Smooth muscle cell (in vitro differentiated cells): ENCODE data around the gene CYFIP1. TPM values are rescaled to one million over a fixed set of nuclear protein-coding genes. Genes with fewer than 3 reads are reported as not detected.
"Not testable (repeated sequence)": the region's sequence is repeated elsewhere in the genome, so short reads cannot be mapped to it uniquely, and the experiment has no call there.

Source experiments
- DNase-seq: peaks from one replicate; lab custom pipeline; 2025; ENCODE audit not compliant: unreplicated experiment; lab: John Stamatoyannopoulos, UW
- H2AFZ ChIP-seq: fragments of 200-600 bp; sonication (generic); 2 replicates; pipeline ENCODE4 v1.6.0; 2016; ENCODE audit warnings: antibody characterized with exemption, low read depth, mild to moderate bottlenecking
- H3F3A ChIP-seq: fragments of 200-600 bp; sonication (generic); 2 replicates; pipeline ENCODE4 v1.6.0; 2017; ENCODE audit warnings: antibody characterized with exemption, low read depth
- H3K27ac ChIP-seq: fragments of 200-600 bp; sonication (generic); 2 replicates; pipeline ENCODE4 v1.5.1; 2016; ENCODE audit warnings: low read depth, mild to moderate bottlenecking
- H3K27me3 ChIP-seq: fragments of 200-600 bp; sonication (generic); 2 replicates; pipeline ENCODE4 v1.6.1; 2016; ENCODE audit warnings: low read depth, mild to moderate bottlenecking
- H3K36me3 ChIP-seq: fragments of 200-600 bp; sonication (generic); 2 replicates; pipeline ENCODE4 v1.5.1; 2016; ENCODE audit warnings: low read depth
- H3K4me1 ChIP-seq: fragments of 200-600 bp; sonication (generic); 2 replicates; pipeline ENCODE4 v1.5.1; 2016; ENCODE audit warnings: low read depth
- H3K4me2 ChIP-seq: fragments of 200-600 bp; sonication (generic); 2 replicates; pipeline ENCODE4 v1.6.0; 2016; ENCODE audit warnings: mild to moderate bottlenecking
- H3K4me3 ChIP-seq: fragments of 200-600 bp; sonication (generic); 2 replicates; pipeline ENCODE4 v1.5.1; 2016; ENCODE audit warnings: mild to moderate bottlenecking
- H3K79me2 ChIP-seq: fragments of 200-600 bp; sonication (generic); 2 replicates; pipeline ENCODE4 v1.6.0; 2016; ENCODE audit warnings: low read depth, mild to moderate bottlenecking
- H3K9ac ChIP-seq: fragments of 200-600 bp; sonication (generic); 2 replicates; pipeline ENCODE4 v1.6.0; 2016; ENCODE audit warnings: low read depth
- H3K9me3 ChIP-seq: fragments of 200-600 bp; sonication (generic); replicated peaks from 2 replicates; pipeline ENCODE4 v1.5.1; 2016; ENCODE audit warnings: low read depth
- H4K20me1 ChIP-seq: fragments of 200-600 bp; sonication (generic); 2 replicates; pipeline ENCODE4 v1.6.0; 2016; ENCODE audit warnings: low read depth
- WGBS: methylation state at CpG from one replicate; pipeline ENCODE4 v1.1.7; 2016; ENCODE audit warnings: low lambda C conversion rate; 5-methylcytosine and 5-hydroxymethylcytosine counted together
- polyA plus RNA-seq: library from polyadenylated mRNA; unstranded; fragments of >200 nt; fragmentation: Nextera tagmentation; extraction: Ambion mirVana; gene quantifications from 2 replicates; pipeline ENCODE4 v1.2.1, GENCODE V29; 2016
- total RNA-seq: library from RNA; depleted of rRNA; stranded (reverse); fragments of >200 nt; gene quantifications from 2 replicates; pipeline ENCODE4 v1.2.3, GENCODE V29; 2014
- TF ChIP-seq, protein P1 (sequence below): fragments of 200-600 bp; sonication (generic); IDR thresholded peaks from 2 replicates; pipeline ENCODE4 v1.5.1; 2017; ENCODE audit warnings: borderline replicate concordance, mild to moderate bottlenecking, antibody characterized with exemption; ENCODE audit not compliant: insufficient read depth, poor library complexity, severe bottlenecking

Gene CYFIP1
- total and polyA plus RNA-seq, 2 experiments from 2014 or later = 65.2 to 67.6 TPM

DNA sequence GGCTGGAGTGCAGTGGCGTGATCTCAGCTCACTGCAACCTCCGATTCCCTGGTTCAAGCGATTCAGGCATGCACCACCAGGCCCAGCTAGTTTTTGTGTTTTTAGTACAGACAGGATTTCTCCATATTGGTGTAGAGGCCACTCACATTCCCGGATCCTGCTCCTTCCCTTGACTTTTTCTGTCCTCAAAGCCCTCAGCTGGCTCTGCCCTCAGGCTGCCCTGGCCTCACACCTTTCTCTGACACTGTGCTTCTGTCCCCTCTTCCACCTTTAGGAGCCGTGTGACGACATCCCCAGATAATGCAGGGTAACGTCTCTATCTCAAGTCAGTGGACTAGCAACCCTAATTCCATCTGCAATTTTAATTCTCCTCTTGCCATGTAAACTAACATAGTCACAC is 8.6 kb upstream of the CYFIP1 start:
- TF ChIP-seq, protein P1, sequence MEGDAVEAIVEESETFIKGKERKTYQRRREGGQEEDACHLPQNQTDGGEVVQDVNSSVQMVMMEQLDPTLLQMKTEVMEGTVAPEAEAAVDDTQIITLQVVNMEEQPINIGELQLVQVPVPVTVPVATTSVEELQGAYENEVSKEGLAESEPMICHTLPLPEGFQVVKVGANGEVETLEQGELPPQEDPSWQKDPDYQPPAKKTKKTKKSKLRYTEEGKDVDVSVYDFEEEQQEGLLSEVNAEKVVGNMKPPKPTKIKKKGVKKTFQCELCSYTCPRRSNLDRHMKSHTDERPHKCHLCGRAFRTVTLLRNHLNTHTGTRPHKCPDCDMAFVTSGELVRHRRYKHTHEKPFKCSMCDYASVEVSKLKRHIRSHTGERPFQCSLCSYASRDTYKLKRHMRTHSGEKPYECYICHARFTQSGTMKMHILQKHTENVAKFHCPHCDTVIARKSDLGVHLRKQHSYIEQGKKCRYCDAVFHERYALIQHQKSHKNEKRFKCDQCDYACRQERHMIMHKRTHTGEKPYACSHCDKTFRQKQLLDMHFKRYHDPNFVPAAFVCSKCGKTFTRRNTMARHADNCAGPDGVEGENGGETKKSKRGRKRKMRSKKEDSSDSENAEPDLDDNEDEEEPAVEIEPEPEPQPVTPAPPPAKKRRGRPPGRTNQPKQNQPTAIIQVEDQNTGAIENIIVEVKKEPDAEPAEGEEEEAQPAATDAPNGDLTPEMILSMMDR = no peak
- Histone ChIP-seq H3K27me3 (no peaks in the 10 kb centered on the region), H3K79me2 (no peaks in the 10 kb centered on the region), H3K27ac (no peak overlapping the region), H3K9ac (no peak overlapping the region), H2AFZ (no peak overlapping the region), H3K9me3 (no peaks in the 10 kb centered on the region), H4K20me1 (no peaks in the 10 kb centered on the region), H3K4me3 (no peak overlapping the region), H3K36me3 (no peaks in the 10 kb centered on the region), H3K4me1 (no peaks in the 10 kb centered on the region), H3K4me2 (no peak overlapping the region), H3F3A (no peaks in the 10 kb centered on the region)
- DNase-seq = no peak
- 71% methylated on average over 7 of the region's 7 CpGs for WGBS

DNA sequence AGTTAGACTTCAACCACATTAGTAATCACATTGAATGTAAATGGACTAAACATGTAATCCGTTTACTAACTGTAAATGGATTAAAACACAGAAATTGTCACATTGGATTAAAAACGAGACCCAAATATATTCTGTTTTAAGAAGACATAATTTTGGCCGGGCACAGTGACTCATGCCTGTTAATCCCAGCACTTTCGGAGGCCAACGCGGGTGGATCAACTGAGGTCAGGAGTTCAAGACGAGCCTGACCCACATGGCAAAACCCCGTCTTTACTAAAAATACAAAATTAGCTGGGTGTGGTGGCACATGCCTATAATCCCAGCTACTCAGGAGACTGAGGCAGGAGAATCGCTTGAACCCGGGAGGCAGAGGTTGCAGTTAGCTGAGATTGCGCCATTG is 1.8 kb upstream of the CYFIP1 start:
- H3K79me2 ChIP-seq = peaks cover 29% of the 10 kb centered on the region
- not testable (repeated sequence) for DNase-seq

DNA sequence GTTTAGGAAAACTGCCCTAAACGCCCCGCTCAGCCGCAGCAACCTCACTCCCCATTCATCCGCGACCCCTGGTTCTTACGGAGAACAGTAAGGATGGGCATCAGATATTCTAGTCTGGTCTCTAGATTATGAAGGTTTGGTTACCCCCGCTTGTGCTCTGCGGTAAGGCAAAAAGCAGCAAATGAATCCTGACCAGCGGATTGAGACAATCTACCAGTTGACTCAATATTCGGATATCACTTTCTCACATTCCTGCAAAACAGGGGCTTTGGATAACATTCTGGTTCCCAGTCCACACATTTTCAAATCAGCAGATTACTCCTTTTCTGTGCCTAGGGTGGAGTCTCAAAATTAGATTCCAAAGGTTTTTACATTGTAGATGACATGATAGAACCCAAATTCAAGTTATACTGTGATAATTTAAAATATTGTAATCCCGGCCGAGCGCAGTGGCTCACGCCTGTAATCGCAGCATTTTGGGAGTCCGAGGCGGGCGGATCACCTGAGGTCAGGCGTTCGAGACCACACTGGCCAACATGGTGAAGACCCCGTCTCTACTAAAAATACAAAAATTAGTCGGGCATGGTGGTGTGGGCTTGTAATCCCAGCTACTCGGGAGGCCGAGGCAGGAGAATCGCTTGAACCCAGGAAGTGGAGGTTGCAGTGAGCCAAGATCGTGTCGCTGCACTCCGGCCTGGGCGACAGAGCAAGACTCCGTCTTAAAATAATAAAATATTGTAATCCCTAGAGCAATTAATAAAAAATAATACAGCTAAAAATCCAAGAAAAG is 1.1 kb upstream of the CYFIP1 start:
- 67% methylated on average over 30 of the region's 30 CpGs for WGBS
- Histone ChIP-seq H3K4me1 (peaks cover 10% of the 10 kb centered on the region), H3K4me2 (peak overlapping the region; percentile 88), H3F3A (no peaks in the 10 kb centered on the region), H3K79me2 (peaks cover 36% of the 10 kb centered on the region), H3K27ac (peak overlapping the region; percentile 86), H3K27me3 (no peaks in the 10 kb centered on the region), H2AFZ (peak overlapping the region; percentile 88), H4K20me1 (peaks cover 35% of the 10 kb centered on the region), H3K9me3 (no peaks in the 10 kb centered on the region), H3K9ac (peak overlapping the region; percentile 89), H3K4me3 (peak overlapping the region; percentile 95), H3K36me3 (no peaks in the 10 kb centered on the region)
- TF ChIP-seq, protein P1 = no peak
- no peak for DNase-seq

More for the DNA sequence above, 1.8 kb upstream of the CYFIP1 start:
- H3K9ac ChIP-seq, H3F3A ChIP-seq, H3K27me3 ChIP-seq, H3K36me3 ChIP-seq, H3K9me3 ChIP-seq, H3K4me2 ChIP-seq, H3K4me3 ChIP-seq, H3K27ac ChIP-seq, H2AFZ ChIP-seq: not testable (repeated sequence)
- H4K20me1 ChIP-seq = peaks cover 28% of the 10 kb centered on the region
- H3K4me1 ChIP-seq = peaks cover 10% of the 10 kb centered on the region
- WGBS = 62% methylated on average over 11 of the region's 11 CpGs

DNA sequence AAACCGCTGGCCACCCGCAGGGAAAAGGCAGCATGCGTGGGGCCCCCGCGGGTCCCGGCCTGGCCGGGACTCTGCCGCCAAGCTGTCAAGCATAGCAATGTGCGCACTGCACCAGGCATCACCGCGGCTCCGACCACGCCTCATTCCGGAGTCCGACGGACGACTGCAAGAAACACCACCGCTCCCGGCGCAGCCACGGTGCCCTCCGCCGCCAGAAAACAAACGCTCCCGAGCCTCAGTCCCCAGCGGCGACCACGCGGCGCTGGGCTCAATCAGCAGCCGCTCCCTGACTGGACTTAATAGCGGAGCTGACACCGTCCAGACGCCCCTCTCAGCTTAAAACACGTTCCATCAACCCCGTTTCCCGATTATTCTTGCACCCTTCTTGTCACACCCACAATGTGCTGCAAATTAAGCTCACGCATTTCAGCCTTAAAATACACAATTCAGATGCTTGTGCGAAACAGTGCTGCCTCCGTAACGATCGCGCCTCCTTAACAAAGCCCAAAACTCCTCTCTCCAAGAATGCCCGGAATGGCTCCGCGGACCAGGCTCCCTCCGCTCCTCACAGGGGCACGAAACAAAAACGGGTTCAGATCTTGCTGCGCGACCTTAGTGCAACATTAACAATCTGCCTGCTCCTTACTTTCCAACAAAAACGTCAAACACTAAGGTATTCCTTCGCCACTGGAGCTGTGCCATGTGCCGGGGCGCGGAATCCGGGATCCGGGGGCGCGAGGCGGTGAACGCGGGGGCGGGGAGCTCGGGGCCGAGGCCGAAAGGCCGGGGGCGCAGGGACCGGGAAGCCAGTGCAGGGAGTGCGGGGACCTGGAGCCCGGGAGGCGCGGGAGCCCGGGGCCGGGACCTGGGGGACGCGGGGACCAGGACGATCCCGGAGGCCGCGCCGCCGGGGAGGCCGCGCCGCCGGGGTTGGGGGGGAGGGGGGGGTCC is 655 bp downstream of the CYFIP1 start:
- Histone ChIP-seq H3K4me2 (peak overlapping the region; percentile 88), H3F3A (no peaks in the 10 kb centered on the region), H2AFZ (peak overlapping the region; percentile 51), H4K20me1 (peaks cover 52% of the 10 kb centered on the region), H3K4me3 (peak overlapping the region; percentile 95), H3K36me3 (no peaks in the 10 kb centered on the region), H3K4me1 (peaks cover 10% of the 10 kb centered on the region), H3K27me3 (no peaks in the 10 kb centered on the region), H3K79me2 (peaks cover 53% of the 10 kb centered on the region), H3K9me3 (no peaks in the 10 kb centered on the region), H3K27ac (peak overlapping the region; percentile 86), H3K9ac (peak overlapping the region; percentile 89)
- TF ChIP-seq, protein P1 = no peak
- WGBS = under 1% methylated on average over 70 of the region's 88 CpGs
- DNase-seq = no peak
